ENCODE results near the gene CRTAC1.

The CRTAC1 gene

DNA sequence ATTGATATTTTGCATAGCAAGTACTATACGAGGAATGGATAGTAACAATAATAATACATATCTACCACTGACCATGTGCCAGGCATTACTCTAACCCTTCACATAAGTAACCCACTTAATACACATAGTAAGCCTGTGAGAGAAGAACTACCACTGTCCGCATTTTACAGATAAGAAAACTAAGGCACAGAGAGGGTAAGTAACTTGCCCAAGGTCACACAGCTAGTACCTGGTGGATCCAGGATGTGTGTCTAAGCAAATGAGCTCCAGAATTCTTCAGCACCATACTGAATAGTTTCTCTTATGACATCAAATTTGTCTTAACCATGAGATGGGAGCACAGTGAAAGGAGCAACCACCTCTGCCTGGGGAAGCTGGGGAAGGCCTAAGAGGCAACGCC, 10.2 kb downstream of the CRTAC1 start:
- Mint-ChIP-seq H3K4me1 (no peaks in the 10 kb centered on the region), H3K9me3 (no peaks in the 10 kb centered on the region), H3K27me3 (peaks cover 54% of the 10 kb centered on the region), H3K27ac (ENCODE audit: low read depth) (no peak overlapping the region), H3K4me3 (no peak overlapping the region), H3K36me3 (ENCODE audit: insufficient read depth) (no peaks in the 10 kb centered on the region)
- ATAC-seq (replicated peaks; ENCODE audit: extremely low read depth, poor library complexity, severe bottlenecking) = no peak
- DNase-seq (ENCODE audit: low spot score in 2 of 2) = no peak

GRCh38 chr10:98019784-98020183, 10.6 kb downstream of the CRTAC1 start:
- no peak for ATAC-seq (replicated peaks; ENCODE audit: extremely low read depth, poor library complexity, severe bottlenecking)
- DNase-seq (ENCODE audit: low spot score in 2 of 2) = no peak
- H3K27me3 Mint-ChIP-seq = peaks cover 53% of the 10 kb centered on the region
- no peak overlapping the region for H3K4me3 Mint-ChIP-seq
- H3K36me3 Mint-ChIP-seq (ENCODE audit: insufficient read depth) = no peaks in the 10 kb centered on the region
- H3K4me1 Mint-ChIP-seq = no peaks in the 10 kb centered on the region
- H3K9me3 Mint-ChIP-seq = no peaks in the 10 kb centered on the region
- no peak overlapping the region for H3K27ac Mint-ChIP-seq (ENCODE audit: low read depth)

DNA sequence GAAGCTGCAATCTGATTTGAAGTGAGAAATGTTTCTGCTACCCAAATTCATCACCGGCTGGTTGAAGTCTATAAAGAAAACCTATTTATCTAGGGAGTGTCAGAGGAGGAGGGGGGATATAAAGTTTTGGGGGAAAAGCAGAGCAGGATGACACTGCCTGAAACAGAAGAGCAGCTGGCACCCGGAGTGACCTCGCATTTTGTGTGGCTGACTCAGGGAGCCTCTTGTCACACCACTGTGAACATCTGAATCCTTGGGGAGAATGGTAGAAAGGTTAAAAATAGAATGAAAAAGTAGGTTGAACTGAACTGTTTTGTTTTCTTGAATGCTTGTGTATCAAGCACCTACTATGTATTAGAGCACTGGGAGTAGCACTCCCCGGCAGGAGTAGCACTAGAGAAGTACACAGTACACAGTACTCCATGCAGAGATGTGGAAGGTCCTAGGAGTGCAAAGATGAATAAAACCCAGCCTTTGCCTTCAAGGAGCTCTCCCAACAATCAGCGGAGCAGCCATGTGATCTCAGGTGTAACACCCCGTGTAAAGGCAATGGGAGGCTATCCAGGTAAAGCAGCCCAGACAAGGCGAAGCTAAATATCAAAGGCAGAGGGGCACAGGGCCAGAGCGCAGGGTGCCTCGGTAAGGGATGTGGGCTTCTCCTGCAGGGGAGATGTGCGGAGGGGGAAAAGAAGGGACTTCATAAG, 13.5 kb downstream of the CRTAC1 start:
- DNase-seq (ENCODE audit: low spot score in 2 of 2) (no peak), ATAC-seq (replicated peaks; ENCODE audit: extremely low read depth, poor library complexity, severe bottlenecking) (no peak)
- Mint-ChIP-seq H3K36me3 (ENCODE audit: insufficient read depth) (no peaks in the 10 kb centered on the region), H3K4me1 (no peaks in the 10 kb centered on the region), H3K9me3 (no peaks in the 10 kb centered on the region), H3K27me3 (peaks cover 63% of the 10 kb centered on the region), H3K4me3 (no peak overlapping the region), H3K27ac (ENCODE audit: low read depth) (no peak overlapping the region)

DNA sequence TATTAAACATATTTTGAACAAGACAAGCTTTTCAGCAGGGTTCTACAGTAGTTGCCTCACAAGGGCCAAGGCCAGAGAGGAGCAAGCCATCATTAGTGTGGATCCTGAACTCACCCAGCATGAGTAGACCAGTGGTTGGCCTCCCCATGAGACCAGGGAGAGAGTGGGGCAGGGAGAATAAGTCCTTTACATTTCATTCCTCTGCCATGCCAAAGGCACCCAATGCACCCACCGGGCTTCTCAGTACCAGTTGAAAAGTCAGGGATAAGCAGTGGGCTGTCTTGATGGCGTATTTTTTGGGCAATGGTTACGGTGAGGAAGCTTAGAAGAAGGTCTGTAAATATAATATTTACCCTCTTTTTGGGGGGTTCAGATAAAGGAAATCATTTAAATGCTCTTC, 16.6 kb downstream of the CRTAC1 start:
- H3K27ac Mint-ChIP-seq (ENCODE audit: low read depth) = no peak overlapping the region
- H3K4me1 Mint-ChIP-seq = no peaks in the 10 kb centered on the region
- H3K27me3 Mint-ChIP-seq = peaks cover 71% of the 10 kb centered on the region
- H3K4me3 Mint-ChIP-seq = no peak overlapping the region
- DNase-seq (ENCODE audit: low spot score in 2 of 2) = no peak
- ATAC-seq (replicated peaks; ENCODE audit: extremely low read depth, poor library complexity, severe bottlenecking) = no peak
- no peaks in the 10 kb centered on the region for H3K36me3 Mint-ChIP-seq (ENCODE audit: insufficient read depth)
- no peaks in the 10 kb centered on the region for H3K9me3 Mint-ChIP-seq

- Mint-ChIP-seq H3K27ac (ENCODE audit: low read depth) (no peak overlapping the region), H3K9me3 (no peaks in the 10 kb centered on the region)
Observed at GRCh38 chr10:98013122-98013521, 17.3 kb downstream of the CRTAC1 start.

DNA sequence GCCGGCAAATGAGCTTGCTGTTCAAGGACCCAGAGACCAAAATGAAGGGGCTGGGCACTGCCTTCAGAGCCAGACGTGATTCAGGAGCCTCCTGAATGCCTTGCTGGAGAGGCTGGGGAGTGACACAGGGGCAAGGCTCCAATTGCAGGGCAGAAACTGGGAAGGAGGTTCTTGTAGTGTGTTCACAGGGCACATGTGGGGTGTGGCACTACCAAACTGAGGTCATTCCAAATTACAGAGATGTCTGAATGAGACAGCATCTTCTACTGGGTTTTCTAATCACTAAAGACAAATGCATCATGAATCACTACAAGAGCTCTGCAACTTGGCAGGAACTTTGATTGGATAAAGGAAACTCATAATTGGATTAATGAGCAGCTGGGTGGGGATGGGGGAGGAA, 17.8 kb downstream of the CRTAC1 start:
- Mint-ChIP-seq H3K36me3 (ENCODE audit: insufficient read depth) (no peaks in the 10 kb centered on the region), H3K4me3 (no peak overlapping the region), H3K4me1 (no peaks in the 10 kb centered on the region), H3K27me3 (peaks cover 82% of the 10 kb centered on the region), H3K9me3 (no peaks in the 10 kb centered on the region), H3K27ac (ENCODE audit: low read depth) (no peak overlapping the region)
- ATAC-seq (replicated peaks; ENCODE audit: extremely low read depth, poor library complexity, severe bottlenecking) (no peak), DNase-seq (ENCODE audit: low spot score in 2 of 2) (no peak)

More at GRCh38 chr10:98013122-98013521, 17.3 kb downstream of the CRTAC1 start:
- Mint-ChIP-seq H3K4me1 (no peaks in the 10 kb centered on the region), H3K4me3 (no peak overlapping the region), H3K36me3 (ENCODE audit: insufficient read depth) (no peaks in the 10 kb centered on the region), H3K27me3 (peaks cover 77% of the 10 kb centered on the region)
- no peak for ATAC-seq (replicated peaks; ENCODE audit: extremely low read depth, poor library complexity, severe bottlenecking)
- no peak for DNase-seq (ENCODE audit: low spot score in 2 of 2)

DNA sequence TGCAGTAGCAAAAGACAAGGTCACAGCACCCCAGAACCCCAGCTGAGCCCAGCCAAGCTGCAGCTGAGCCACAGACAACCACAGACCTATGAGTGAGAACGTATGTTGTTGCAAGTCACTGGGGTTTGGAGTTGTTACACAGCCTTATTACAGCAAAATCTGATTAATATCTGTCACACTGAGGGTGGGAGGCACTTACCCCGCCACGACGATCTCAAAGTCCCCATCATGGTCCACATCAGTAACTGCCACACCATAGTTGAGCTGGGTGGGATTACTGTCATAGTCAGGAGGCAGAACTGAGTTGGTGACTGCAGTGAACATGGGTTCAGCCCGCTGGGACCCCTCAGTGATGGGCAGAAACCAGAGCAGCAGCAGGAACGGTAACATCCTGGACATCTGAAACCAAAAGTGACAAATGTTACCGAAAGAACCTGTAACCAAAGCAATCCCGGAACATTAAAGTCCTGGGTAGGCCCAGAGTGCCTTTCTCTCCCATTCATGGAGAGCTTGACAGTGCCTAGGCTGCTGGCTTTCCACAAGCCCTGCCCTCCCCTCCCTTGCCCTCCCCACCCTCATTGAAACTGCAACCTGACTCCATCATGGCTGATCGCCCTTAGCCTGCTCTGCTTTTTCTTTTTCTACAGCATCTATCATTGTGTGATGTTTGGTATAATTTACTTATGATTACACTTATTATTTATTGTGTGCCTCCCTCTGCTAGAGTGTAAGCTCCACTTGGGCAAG, 19.3 kb downstream of the CRTAC1 start:
- H3K27me3 Mint-ChIP-seq = peaks cover 78% of the 10 kb centered on the region
- no peak for DNase-seq (ENCODE audit: low spot score in 2 of 2)

GRCh38 chr10:98006266-98006665, 24.2 kb downstream of the CRTAC1 start:
- H3K36me3 Mint-ChIP-seq (ENCODE audit: insufficient read depth) = no peaks in the 10 kb centered on the region
- peaks cover 39% of the 10 kb centered on the region for H3K27me3 Mint-ChIP-seq
- no peaks in the 10 kb centered on the region for H3K9me3 Mint-ChIP-seq
- no peak overlapping the region for H3K27ac Mint-ChIP-seq (ENCODE audit: low read depth)
- no peak overlapping the region for H3K4me3 Mint-ChIP-seq
- H3K4me1 Mint-ChIP-seq = peaks cover 6% of the 10 kb centered on the region
- DNase-seq (ENCODE audit: low spot score in 2 of 2) = no peak
- ATAC-seq (replicated peaks; ENCODE audit: extremely low read depth, poor library complexity, severe bottlenecking) = no peak

More for the DNA sequence above, 19.3 kb downstream of the CRTAC1 start:
- no peak overlapping the region for H3K27ac Mint-ChIP-seq (ENCODE audit: low read depth)
- no peaks in the 10 kb centered on the region for H3K36me3 Mint-ChIP-seq (ENCODE audit: insufficient read depth)
- no peaks in the 10 kb centered on the region for H3K9me3 Mint-ChIP-seq
- H3K4me1 Mint-ChIP-seq = peaks cover 6% of the 10 kb centered on the region
- no peak for ATAC-seq (replicated peaks; ENCODE audit: extremely low read depth, poor library complexity, severe bottlenecking)
- H3K4me3 Mint-ChIP-seq = no peak overlapping the region

GRCh38 chr10:98001736-98002135, 28.7 kb downstream of the CRTAC1 start:
- Mint-ChIP-seq H3K4me1 (peaks cover 6% of the 10 kb centered on the region), H3K9me3 (no peaks in the 10 kb centered on the region), H3K27ac (ENCODE audit: low read depth) (no peak overlapping the region), H3K4me3 (no peak overlapping the region), H3K27me3 (peaks cover 9% of the 10 kb centered on the region), H3K36me3 (ENCODE audit: insufficient read depth) (no peaks in the 10 kb centered on the region)
- ATAC-seq (replicated peaks; ENCODE audit: extremely low read depth, poor library complexity, severe bottlenecking) (no peak), DNase-seq (ENCODE audit: low spot score in 2 of 2) (no peak)

GRCh38 chr10:98000346-98000745, 30.1 kb downstream of the CRTAC1 start:
- H3K4me3 Mint-ChIP-seq = no peak overlapping the region
- no peak for ATAC-seq (replicated peaks; ENCODE audit: extremely low read depth, poor library complexity, severe bottlenecking)

DNA sequence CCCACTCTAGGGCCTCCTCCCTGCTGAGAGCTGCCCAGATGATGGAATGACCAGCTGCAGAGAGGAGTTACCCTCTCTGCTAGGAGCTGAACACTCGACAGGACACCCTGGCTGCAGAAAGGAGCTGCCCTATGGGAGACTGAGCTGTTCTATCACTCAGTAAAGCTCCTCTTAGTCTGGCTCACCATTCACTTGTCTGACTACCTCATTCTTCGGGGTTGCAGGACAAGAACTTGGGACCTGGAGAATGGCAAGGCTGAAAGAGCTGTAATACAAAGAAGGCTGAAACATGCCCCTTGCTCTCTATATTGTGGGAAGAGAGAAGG, 30.5 kb downstream of the CRTAC1 start:
- no peaks in the 10 kb centered on the region for H3K36me3 Mint-ChIP-seq (ENCODE audit: insufficient read depth)
- DNase-seq (ENCODE audit: low spot score in 2 of 2) = no peak
- peaks cover 7% of the 10 kb centered on the region for H3K27me3 Mint-ChIP-seq
- no peak overlapping the region for H3K27ac Mint-ChIP-seq (ENCODE audit: low read depth)
- H3K9me3 Mint-ChIP-seq = no peaks in the 10 kb centered on the region
- H3K4me3 Mint-ChIP-seq = no peak overlapping the region
- no peaks in the 10 kb centered on the region for H3K4me1 Mint-ChIP-seq
- no peak for ATAC-seq (replicated peaks; ENCODE audit: extremely low read depth, poor library complexity, severe bottlenecking)

More at GRCh38 chr10:98000346-98000745, 30.1 kb downstream of the CRTAC1 start:
- no peaks in the 10 kb centered on the region for H3K9me3 Mint-ChIP-seq
- H3K27me3 Mint-ChIP-seq = peaks cover 3% of the 10 kb centered on the region
- no peak overlapping the region for H3K27ac Mint-ChIP-seq (ENCODE audit: low read depth)
- H3K4me1 Mint-ChIP-seq = no peaks in the 10 kb centered on the region
- no peaks in the 10 kb centered on the region for H3K36me3 Mint-ChIP-seq (ENCODE audit: insufficient read depth)
- DNase-seq (ENCODE audit: low spot score in 2 of 2) = no peak

DNA sequence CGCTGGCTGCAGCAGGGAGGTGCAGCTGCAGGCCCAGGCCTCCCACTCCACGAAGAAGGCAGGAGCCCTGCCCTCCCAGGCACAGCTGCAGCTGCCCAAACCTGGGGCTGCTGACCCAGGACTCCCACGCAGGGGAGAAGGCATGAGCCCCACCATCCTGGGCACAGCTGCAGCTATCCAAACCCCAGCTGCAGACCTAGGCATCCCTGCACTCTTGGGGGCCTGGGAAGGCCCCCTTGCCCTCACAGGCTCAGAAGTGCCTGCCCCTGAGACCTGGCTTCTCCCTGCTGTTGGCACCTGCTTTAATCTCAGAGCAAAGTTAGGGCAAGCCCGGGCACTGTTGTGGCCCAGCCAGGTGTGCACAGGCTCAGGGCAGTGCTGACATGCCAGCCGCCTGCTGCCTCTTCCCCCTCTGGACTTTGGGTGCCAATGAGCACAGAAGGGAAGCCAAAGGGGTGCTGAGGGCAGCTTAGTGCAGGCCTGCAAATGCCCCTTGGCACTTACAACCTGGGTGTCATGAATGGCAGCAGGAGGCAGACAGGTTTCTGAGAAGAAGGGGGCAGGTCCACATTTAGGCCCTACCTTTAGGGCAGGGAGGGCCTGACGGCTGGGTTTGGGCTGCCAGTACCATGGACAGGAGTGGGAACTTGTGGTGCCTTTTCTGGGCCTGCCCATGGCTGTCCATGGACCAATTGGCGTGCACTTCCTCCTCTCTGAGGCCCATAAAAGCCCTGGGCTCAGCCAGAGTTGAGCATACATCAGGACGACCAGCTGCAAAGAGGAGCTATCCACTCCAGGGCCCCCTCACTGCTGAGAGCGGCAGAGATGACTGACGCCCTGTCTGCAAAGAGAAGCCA, 31.1 kb downstream of the CRTAC1 start:
- no peak overlapping the region for H3K27ac Mint-ChIP-seq (ENCODE audit: low read depth)
- no peaks in the 10 kb centered on the region for H3K9me3 Mint-ChIP-seq
- H3K27me3 Mint-ChIP-seq = peaks cover 13% of the 10 kb centered on the region
- ATAC-seq (replicated peaks; ENCODE audit: extremely low read depth, poor library complexity, severe bottlenecking) (no peak), DNase-seq (ENCODE audit: low spot score in 2 of 2) (no peak)
- no peaks in the 10 kb centered on the region for H3K4me1 Mint-ChIP-seq
- H3K36me3 Mint-ChIP-seq (ENCODE audit: insufficient read depth) = no peaks in the 10 kb centered on the region
- no peak overlapping the region for H3K4me3 Mint-ChIP-seq
